Adrenal gland (tissue), 5 donors: ENCODE measurements around the gene ATP5PF.

ENCODE experiments used
- CTCF ChIP-seq, 6 experiments: fragments of 450-650 bp in 4 of 6; fragments of 200-600 bp in 2 of 6; sonication (generic) in 1 of 6; IDR thresholded peaks; 1 replicate in 5 of 6; 2 replicates in 1 of 6; pipeline versions ENCODE4 v1.5.1 to v1.8.0; 2016 to 2021; ENCODE audit warnings: antibody characterized with exemption in 6 of 6, mild to moderate bottlenecking in 2 of 6, moderate library complexity in 1 of 6
- POLR2A ChIP-seq, 2 donors: fragments of 450-650 bp; IDR thresholded peaks; one replicate each; pipeline ENCODE4 v1.6.1; 2017; ENCODE audit warnings: antibody characterized with exemption in 2 of 2, mild to moderate bottlenecking in 2 of 2, moderate library complexity in 1 of 2
- donor health status: DM: no; HTN: no; CAD: no.

- TF ChIP-seq CTCF (IDR thresholded peaks at IDR 0.05) (no peak), POLR2A (IDR thresholded peaks at IDR 0.05) (no peak)
These were observed 24.9 kb upstream of the ATP5PF start for GRCh38 chr21:25759573-25759972.
